HepG2 (cell line): Measurements from ENCODE around the gene PARN. TPM values are rescaled to one million over a fixed set of nuclear protein-coding genes. Genes with fewer than 3 reads are reported as not detected.

ENCODE experiments used
- CBX2 ChIP-seq, 2 experiments: fragments of 200-600 bp in 1 of 2; sonication (generic); formaldehyde crosslinking in 1 of 2; IDR thresholded peaks; 2 replicates each; pipeline versions ENCODE4 v1.7.0 to v1.8.1; 2018 to 2022; ENCODE audit warnings: low read depth in 2 of 2, low read length in 1 of 2, mild to moderate bottlenecking in 1 of 2, missing genetic modification reagents in 1 of 2
- ETV6 ChIP-seq: sonication (generic); formaldehyde crosslinking; conservative IDR thresholded peaks from 2 replicates; pipeline ENCODE4 v1.4.0; 2020; ENCODE audit warnings: missing genetic modification reagents
- KAT7 ChIP-seq: IDR thresholded peaks from 2 replicates; pipeline ENCODE4 v1.6.1; 2018; ENCODE audit warnings: borderline replicate concordance, missing compliant biosample characterization
- SIX4 ChIP-seq: sonication (generic); formaldehyde crosslinking; IDR thresholded peaks from 2 replicates; pipeline ENCODE4 v1.4.0; 2020; ENCODE audit warnings: missing genetic modification reagents
- ZBTB42 ChIP-seq: sonication (generic); formaldehyde crosslinking; IDR thresholded peaks from 2 replicates; pipeline ENCODE4 v1.5.0; 2020; ENCODE audit warnings: mild to moderate bottlenecking, missing genetic modification reagents
- ZNF615 ChIP-seq: sonication (generic); formaldehyde crosslinking; IDR thresholded peaks from 2 replicates; pipeline ENCODE4 v1.5.0; 2020; ENCODE audit warnings: mild to moderate bottlenecking, missing genetic modification reagents, borderline replicate concordance
- ZNF629 ChIP-seq: sonication (generic); formaldehyde crosslinking; conservative IDR thresholded peaks from 2 replicates; pipeline ENCODE4 v1.5.0; 2020; ENCODE audit warnings: missing genetic modification reagents
- polyA plus RNA-seq, 8 experiments: library from polyadenylated mRNA; depleted of rRNA in 3 of 8; stranded (reverse) in 7 of 8; unstranded in 1 of 8; fragments of >200 nt; fragmentation: Illumina TruSeq in 4 of 8; extraction: Trizol in 4 of 8; gene quantifications; 2 replicates each; pipeline versions ENCODE4 v1.2.1 to v1.2.3, GENCODE V29; 2011 to 2016; ENCODE audit warnings: low read depth in 4 of 8, missing spikeins in 1 of 8, mixed read lengths in 1 of 8; ENCODE audit not compliant: insufficient read depth in 1 of 8
- total RNA-seq, 5 experiments: library from RNA; depleted of rRNA; stranded (reverse); fragments of >200 nt; fragmentation: Illumina TruSeq; extraction: Trizol; gene quantifications; 2 replicates each; pipeline ENCODE4 v1.2.3, GENCODE V29; 2016; ENCODE audit warnings: low read depth in 1 of 5
- TF ChIP-seq, protein P1 (sequence below): sonication (generic); formaldehyde crosslinking; IDR thresholded peaks from 2 replicates; pipeline ENCODE4 v1.5.0; 2020; ENCODE audit warnings: mild to moderate bottlenecking, missing genetic modification reagents, borderline replicate concordance
- TF ChIP-seq, protein P2 (sequence below): sonication (generic); formaldehyde crosslinking; IDR thresholded peaks from 2 replicates; pipeline ENCODE4 v1.5.0; 2020; ENCODE audit warnings: mild to moderate bottlenecking, missing genetic modification reagents, borderline replicate concordance
- TF ChIP-seq, protein P3 (sequence below), 2 experiments: sonication (generic) in 1 of 2; formaldehyde crosslinking in 1 of 2; IDR thresholded peaks; 2 replicates each; pipeline versions ENCODE4 v1.4.0 to v1.6.1; 2016 to 2020; ENCODE audit warnings: borderline replicate concordance in 1 of 2, low read depth in 1 of 2, mild to moderate bottlenecking in 1 of 2, missing genetic modification reagents in 1 of 2
- TF ChIP-seq, protein P4 (sequence below): IDR thresholded peaks from 2 replicates; pipeline ENCODE4 v1.6.1; 2012; ENCODE audit warnings: inconsistent platforms
- TF ChIP-seq, protein P5 (sequence below): sonication (generic); formaldehyde crosslinking; IDR thresholded peaks from 2 replicates; pipeline ENCODE4 v1.5.0; 2020; ENCODE audit warnings: missing genetic modification reagents

Gene PARN
- total and polyA plus RNA-seq, 2 of the 13 experiments (the other 11 are each of a cell fraction or from before 2014, with no cell fraction given) = 13.3 to 47.6 TPM

DNA sequence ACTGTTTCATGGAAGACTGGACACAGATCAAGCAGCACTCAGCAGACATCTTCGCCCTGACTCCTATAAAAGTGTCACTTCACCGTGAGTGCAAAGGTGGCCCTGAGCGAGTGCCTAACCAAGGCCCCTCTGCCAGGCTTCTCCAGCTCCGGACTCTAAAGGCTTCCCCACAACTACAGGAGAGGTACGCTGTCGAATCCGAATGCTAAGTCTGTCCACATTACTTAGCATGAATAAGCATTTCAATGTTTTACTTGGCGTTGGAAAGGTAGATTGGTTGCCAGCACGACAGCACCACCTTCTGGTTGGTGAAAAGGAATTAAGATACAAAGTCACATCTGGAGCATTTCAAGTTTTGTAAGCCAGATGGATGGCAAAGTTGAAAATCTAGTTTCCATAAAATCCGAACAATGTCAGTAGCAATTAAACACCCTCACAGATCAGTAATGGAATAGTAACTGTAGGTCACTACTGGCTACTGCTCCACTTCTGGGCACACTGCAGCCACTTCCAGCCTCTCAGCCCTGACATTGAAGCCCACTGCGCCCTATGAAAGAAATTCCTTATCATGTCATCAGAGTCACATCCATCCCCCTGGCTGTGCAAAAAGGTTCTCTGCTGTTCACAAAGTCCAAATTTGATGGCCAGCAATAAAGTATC, 100.9 kb downstream of the PARN start (continued):
- TF ChIP-seq, protein P1, sequence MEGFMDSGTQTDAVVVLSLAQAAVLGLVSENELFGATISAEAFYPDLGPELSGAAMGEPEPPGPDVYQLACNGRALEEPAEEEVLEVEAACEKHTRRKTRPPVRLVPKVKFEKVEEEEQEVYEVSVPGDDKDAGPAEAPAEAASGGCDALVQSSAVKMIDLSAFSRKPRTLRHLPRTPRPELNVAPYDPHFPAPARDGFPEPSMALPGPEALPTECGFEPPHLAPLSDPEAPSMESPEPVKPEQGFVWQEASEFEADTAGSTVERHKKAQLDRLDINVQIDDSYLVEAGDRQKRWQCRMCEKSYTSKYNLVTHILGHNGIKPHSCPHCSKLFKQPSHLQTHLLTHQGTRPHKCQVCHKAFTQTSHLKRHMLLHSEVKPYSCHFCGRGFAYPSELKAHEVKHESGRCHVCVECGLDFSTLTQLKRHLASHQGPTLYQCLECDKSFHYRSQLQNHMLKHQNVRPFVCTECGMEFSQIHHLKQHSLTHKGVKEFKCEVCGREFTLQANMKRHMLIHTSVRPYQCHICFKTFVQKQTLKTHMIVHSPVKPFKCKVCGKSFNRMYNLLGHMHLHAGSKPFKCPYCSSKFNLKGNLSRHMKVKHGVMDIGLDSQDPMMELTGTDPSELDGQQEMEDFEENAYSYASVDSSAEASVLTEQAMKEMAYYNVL = no peak
- TF ChIP-seq ZBTB42 (CRISPR knock-in tag) = peak; percentile 79; the same call in 1 of the 2 replicates
- TF ChIP-seq, protein P2, sequence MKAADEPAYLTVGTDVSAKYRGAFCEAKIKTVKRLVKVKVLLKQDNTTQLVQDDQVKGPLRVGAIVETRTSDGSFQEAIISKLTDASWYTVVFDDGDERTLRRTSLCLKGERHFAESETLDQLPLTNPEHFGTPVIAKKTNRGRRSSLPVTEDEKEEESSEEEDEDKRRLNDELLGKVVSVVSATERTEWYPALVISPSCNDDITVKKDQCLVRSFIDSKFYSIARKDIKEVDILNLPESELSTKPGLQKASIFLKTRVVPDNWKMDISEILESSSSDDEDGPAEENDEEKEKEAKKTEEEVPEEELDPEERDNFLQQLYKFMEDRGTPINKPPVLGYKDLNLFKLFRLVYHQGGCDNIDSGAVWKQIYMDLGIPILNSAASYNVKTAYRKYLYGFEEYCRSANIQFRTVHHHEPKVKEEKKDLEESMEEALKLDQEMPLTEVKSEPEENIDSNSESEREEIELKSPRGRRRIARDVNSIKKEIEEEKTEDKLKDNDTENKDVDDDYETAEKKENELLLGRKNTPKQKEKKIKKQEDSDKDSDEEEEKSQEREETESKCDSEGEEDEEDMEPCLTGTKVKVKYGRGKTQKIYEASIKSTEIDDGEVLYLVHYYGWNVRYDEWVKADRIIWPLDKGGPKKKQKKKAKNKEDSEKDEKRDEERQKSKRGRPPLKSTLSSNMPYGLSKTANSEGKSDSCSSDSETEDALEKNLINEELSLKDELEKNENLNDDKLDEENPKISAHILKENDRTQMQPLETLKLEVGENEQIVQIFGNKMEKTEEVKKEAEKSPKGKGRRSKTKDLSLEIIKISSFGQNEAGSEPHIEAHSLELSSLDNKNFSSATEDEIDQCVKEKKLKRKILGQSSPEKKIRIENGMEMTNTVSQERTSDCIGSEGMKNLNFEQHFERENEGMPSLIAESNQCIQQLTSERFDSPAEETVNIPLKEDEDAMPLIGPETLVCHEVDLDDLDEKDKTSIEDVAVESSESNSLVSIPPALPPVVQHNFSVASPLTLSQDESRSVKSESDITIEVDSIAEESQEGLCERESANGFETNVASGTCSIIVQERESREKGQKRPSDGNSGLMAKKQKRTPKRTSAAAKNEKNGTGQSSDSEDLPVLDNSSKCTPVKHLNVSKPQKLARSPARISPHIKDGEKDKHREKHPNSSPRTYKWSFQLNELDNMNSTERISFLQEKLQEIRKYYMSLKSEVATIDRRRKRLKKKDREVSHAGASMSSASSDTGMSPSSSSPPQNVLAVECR (CRISPR knock-in tag) = peak; percentile 64; the same call in 1 of the 2 replicates
- TF ChIP-seq, protein P3, sequence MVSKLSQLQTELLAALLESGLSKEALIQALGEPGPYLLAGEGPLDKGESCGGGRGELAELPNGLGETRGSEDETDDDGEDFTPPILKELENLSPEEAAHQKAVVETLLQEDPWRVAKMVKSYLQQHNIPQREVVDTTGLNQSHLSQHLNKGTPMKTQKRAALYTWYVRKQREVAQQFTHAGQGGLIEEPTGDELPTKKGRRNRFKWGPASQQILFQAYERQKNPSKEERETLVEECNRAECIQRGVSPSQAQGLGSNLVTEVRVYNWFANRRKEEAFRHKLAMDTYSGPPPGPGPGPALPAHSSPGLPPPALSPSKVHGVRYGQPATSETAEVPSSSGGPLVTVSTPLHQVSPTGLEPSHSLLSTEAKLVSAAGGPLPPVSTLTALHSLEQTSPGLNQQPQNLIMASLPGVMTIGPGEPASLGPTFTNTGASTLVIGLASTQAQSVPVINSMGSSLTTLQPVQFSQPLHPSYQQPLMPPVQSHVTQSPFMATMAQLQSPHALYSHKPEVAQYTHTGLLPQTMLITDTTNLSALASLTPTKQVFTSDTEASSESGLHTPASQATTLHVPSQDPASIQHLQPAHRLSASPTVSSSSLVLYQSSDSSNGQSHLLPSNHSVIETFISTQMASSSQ (IDR thresholded peaks at IDR 0.05; ENCODE audit: low read depth) = no peak
- TF ChIP-seq, protein P3 (CRISPR knock-in tag; IDR thresholded peaks at IDR 0.05; ENCODE audit: borderline replicate concordance) = no peak; the same call in 1 of the 2 replicates
- TF ChIP-seq, protein P4, sequence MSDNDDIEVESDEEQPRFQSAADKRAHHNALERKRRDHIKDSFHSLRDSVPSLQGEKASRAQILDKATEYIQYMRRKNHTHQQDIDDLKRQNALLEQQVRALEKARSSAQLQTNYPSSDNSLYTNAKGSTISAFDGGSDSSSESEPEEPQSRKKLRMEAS = peak; percentile 15; the same call in 1 of the 2 replicates
- TF ChIP-seq, protein P5, sequence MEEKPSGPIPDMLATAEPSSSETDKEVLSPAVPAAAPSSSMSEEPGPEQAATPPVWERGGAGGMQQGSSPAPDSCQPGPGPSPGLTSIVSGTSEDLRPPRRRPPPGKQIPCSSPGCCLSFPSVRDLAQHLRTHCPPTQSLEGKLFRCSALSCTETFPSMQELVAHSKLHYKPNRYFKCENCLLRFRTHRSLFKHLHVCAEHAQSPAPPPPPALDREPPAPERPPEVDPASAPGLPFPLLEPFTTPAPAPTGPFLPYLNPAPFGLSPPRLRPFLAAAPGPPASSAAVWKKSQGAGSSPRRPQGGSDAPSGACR = 0 out of 2 replicates have a peak, but pooled peaks have one; percentile 51
- 0 out of 2 replicates have a peak, but pooled peaks have one; percentile 14 for TF ChIP-seq ZNF629 (CRISPR knock-in tag)
- TF ChIP-seq ZNF615 (CRISPR knock-in tag) = 0 out of 2 replicates have a peak, but pooled peaks have one; percentile 38
- TF ChIP-seq CBX2 (IDR thresholded peaks at IDR 0.05; ENCODE audit: low read depth, low read length) = no peak
- TF ChIP-seq CBX2 (CRISPR knock-in tag; IDR thresholded peaks at IDR 0.05; ENCODE audit: low read depth) = no peak
- no peak for TF ChIP-seq ETV6 (CRISPR knock-in tag)
- no peak for TF ChIP-seq SIX4 (CRISPR knock-in tag)
- TF ChIP-seq KAT7 (CRISPR knock-in tag) = peak; percentile 50; the same call in 1 of the 2 replicates
